Cardiac fibroblast (primary cell): Measurements from ENCODE around the gene SKP1.

Source experiments
- DNase-seq, 2 donors: peaks; one replicate each; pipeline versions ENCODE4 v3.0.0 to v3.0.0-alpha.2; 2010; ENCODE audit warnings: low read depth in 2 of 2
- H3K4me3 ChIP-seq, 2 donors: replicated peaks in 1 of 2; 1 replicate in 1 of 2; 2 replicates in 1 of 2; pipeline ENCODE4 v1.5.1; 2011; ENCODE audit warnings: low read depth in 2 of 2, low read length in 2 of 2, mild to moderate bottlenecking in 2 of 2, moderate library complexity in 1 of 2
- CTCF ChIP-seq: IDR thresholded peaks from one replicate; pipeline ENCODE4 v1.5.1; 2011; ENCODE audit warnings: low read depth, mild to moderate bottlenecking, low read length, inconsistent platforms

The SKP1 gene

DNA sequence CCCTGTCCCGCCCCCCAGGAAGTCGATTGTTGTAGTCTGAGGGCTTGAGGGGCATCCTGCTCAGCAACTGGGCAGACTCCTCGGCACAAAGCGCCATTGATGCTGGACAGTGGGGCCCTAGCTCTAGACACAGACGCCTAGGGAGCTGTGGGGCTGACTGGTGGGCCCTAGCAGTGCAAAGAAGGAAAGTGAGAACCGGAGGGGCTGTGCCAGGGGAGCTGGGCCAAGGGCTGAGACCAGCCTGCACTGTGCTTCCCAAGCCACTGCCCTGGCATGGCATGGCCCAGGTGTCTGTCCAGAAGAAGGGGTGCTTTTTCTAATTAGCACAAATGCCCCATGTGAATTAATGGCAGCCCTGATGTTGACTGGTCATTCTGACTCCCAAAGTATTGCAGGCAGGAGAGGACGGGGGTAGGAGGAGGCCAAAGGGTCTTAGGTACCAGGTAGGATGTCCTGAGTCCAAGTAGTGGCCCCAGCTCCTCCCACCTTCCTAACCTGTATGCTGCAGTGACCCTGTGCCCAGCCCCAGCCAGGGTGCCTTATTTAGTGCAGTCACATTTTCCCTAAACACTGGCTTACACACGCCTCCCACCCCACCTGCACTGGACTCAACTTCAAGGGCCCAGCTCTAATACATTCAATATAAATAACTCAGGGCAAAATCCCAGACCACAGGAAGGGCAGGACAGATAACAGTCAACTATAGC is 46.4 kb downstream of the SKP1 start:
- no peak overlapping the region for H3K4me3 ChIP-seq
- TF ChIP-seq CTCF, result no peak
- no peak for DNase-seq

GRCh38 chr5:134129411-134130238 is 47.1 kb downstream of the SKP1 start:
- no peak for TF ChIP-seq CTCF
- DNase-seq, result no peak
- H3K4me3 ChIP-seq, result no peak overlapping the region

DNA sequence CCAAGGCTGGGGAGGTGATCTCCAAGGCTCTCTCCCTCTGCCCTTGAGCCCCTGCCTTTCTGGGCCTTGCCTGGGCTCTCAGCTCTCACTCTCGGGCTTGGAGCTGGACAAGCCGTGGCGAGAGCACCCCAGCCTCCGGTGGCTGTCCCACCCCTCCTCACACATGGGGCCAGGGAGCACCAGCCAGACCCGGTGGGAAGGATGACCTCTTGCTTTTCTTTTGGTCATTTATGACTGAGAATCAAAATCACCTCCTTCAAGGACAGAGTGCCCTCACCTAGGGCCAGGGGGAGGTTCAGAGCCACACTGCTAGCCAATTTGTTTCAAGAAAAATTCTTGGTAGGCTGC is 48.1 kb downstream of the SKP1 start:
- no peak for DNase-seq
- no peak for TF ChIP-seq CTCF
- no peak overlapping the region for H3K4me3 ChIP-seq

DNA sequence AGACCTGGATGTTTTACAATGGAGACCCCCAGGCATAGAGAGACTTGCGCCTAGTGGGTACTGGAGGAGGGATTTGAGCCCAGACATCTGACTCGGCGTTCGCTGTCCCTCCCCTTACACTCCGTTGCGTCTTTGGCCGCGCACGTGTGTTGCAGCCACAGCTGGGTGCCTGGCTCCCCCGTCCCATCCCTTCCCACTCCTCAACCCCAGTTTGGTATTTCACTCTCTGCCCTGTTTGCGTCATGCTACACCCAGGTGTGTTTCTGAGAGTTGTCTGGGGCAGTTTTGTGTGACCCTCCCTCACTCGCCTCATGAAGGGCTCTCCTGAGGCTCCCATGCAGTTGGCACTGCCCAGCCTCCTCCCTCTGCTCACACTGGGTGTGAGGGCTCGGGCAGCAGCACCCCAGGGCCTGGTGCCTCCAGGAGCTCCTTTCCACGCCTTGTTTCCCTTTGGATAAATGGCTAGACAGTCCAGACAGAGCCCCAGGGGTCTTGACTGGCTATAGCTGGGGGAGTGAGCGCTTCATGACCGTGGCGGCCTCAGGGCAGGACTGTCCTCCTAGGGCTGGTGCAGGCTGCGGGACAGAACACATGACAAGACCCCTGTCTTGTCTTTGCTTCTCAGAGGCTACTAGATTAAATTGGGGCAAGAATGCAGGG is 48.6 kb downstream of the SKP1 start:
- no peak for TF ChIP-seq CTCF
- DNase-seq, result no peak
- no peak overlapping the region for H3K4me3 ChIP-seq

DNA sequence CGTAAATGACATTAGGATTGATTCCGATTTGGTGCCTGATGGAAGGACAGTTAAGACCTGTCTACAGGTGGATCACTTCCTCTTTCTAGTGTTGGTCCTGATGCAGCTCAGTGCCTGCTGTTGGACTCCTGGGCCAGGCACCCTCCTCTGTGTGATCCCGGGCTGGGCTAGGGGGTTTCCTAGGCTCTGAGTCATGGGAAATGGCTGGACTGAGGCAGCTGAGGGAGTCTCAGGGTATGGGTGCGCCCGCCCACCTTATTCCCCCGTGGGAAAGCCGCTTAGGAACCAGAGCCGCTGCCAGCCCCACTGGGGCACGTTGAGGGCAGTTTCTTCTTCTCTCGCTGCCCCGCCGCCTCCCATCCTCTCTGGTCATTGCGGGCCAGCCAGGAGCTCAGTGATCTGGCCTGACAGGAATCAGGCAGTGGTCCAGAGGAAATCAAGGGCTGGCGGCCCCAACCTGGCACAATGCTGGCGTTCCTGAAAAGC is 49.3 kb downstream of the SKP1 start:
- no peak for TF ChIP-seq CTCF

DNA sequence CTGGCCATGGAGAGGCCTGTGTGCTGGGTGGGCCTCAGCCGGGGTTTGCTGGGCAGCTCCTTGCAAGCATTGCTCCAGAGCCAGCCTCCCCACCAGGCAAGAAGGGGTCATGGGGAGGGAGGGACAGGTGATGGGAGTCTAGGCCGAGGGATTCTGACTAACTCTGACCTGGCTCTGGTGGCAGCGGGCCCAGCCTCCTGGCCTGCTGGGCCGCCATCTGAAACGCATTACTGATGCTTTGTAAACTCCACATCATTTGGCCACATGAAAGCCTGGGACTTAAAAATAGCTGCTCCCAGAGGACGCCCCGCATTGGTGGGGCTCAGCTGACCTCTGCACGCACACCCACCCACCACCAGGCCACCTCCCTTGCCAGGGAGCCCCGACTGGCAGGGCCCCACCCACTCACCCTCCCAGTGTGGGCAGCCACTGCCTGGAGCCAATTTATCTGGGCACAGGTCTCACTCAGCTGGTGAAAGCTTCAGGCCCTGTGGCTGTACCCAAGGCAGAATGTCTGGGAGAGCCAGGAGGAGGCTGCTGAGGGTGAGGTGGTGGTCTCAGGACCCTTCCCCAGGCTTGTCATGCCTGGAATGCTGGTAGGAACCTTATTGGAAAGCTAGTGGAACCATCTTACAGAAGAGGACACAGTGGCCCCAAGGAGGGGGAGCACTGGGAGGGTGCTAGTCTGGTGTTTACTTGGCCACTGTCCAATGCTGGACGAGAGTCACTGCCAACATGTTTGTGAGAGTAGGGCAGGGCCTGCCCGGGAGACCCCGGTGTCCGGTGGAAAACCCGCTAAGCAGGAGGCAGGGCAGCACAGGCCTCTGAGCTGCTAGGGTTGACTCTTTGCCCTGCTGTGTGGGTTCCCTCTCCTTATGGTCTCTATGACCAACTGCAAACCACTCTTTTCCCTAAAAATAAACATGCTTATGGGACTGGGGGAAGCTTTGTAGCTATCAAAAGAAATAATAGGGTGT is 51.4 kb downstream of the SKP1 start:
- no peak for TF ChIP-seq CTCF
- DNase-seq, result peak; percentile 68 to 96
- no peak overlapping the region for H3K4me3 ChIP-seq

More for the DNA sequence above, 49.3 kb downstream of the SKP1 start:
- DNase-seq, result peak; percentile 66 to 70
- H3K4me3 ChIP-seq, result no peak overlapping the region
